GM23248 (cell line): ENCODE data around the gene ANAPC15. TPM values are rescaled to one million over a fixed set of nuclear protein-coding genes. Genes with fewer than 3 reads are reported as not detected.

ENCODE experiments used
- DNase-seq: peaks from one replicate; pipeline ENCODE4 v3.0.0-alpha.2; 2015
- H2AFZ ChIP-seq: fragments of 200-600 bp; sonication (generic); 2 replicates; pipeline ENCODE4 v1.6.1; 2016; ENCODE audit warnings: antibody characterized with exemption
- H3F3A ChIP-seq: fragments of 200-600 bp; sonication (generic); 2 replicates; pipeline ENCODE4 v1.6.1; 2016; ENCODE audit warnings: mild to moderate bottlenecking, antibody characterized with exemption, mixed run types; ENCODE audit not compliant: insufficient read depth
- H3K27ac ChIP-seq: fragments of 200-600 bp; sonication (generic); 2 replicates; pipeline ENCODE4 v1.5.1; 2016; ENCODE audit warnings: mild to moderate bottlenecking
- H3K27me3 ChIP-seq: fragments of 200-600 bp; sonication (generic); replicated peaks from 2 replicates; pipeline ENCODE4 v1.6.1; 2016; ENCODE audit warnings: mild to moderate bottlenecking; ENCODE audit not compliant: insufficient read depth
- H3K36me3 ChIP-seq: fragments of 200-600 bp; sonication (generic); 2 replicates; pipeline ENCODE4 v1.6.1; 2016; ENCODE audit warnings: low read depth, mild to moderate bottlenecking
- H3K4me1 ChIP-seq: fragments of 200-600 bp; sonication (generic); 2 replicates; pipeline ENCODE4 v1.6.1; 2016; ENCODE audit warnings: mild to moderate bottlenecking; ENCODE audit not compliant: insufficient read depth
- H3K4me2 ChIP-seq: fragments of 200-600 bp; sonication (generic); one replicate; pipeline ENCODE4 v1.6.1; 2016; ENCODE audit warnings: mild to moderate bottlenecking; ENCODE audit not compliant: unreplicated experiment
- H3K4me3 ChIP-seq: fragments of 200-600 bp; sonication (generic); 2 replicates; pipeline ENCODE4 v1.5.1; 2016; ENCODE audit warnings: mild to moderate bottlenecking
- H3K79me2 ChIP-seq: fragments of 200-600 bp; sonication (generic); 2 replicates; pipeline ENCODE4 v1.6.1; 2016; ENCODE audit warnings: mild to moderate bottlenecking; ENCODE audit not compliant: insufficient read depth
- H3K9ac ChIP-seq: fragments of 200-600 bp; sonication (generic); 2 replicates; pipeline ENCODE4 v1.6.1; 2016; ENCODE audit warnings: mild to moderate bottlenecking
- H3K9me2 ChIP-seq: fragments of 200-600 bp; sonication (generic); 2 replicates; pipeline ENCODE4 v1.6.1; 2016; ENCODE audit warnings: mixed run types, mild to moderate bottlenecking, moderate library complexity; ENCODE audit not compliant: insufficient read depth
- H3K9me3 ChIP-seq: fragments of 200-600 bp; sonication (generic); one replicate; pipeline ENCODE4 v1.6.1; 2017; ENCODE audit warnings: low read depth
- H4K20me1 ChIP-seq: fragments of 200-600 bp; sonication (generic); 2 replicates; pipeline ENCODE4 v1.6.0; 2016; ENCODE audit not compliant: insufficient read depth
- EZH2 ChIP-seq: fragments of 200-600 bp; sonication (generic); IDR thresholded peaks from 2 replicates; pipeline ENCODE4 v1.6.1; 2018; ENCODE audit warnings: antibody characterized with exemption, mild to moderate bottlenecking; ENCODE audit not compliant: insufficient read depth, poor library complexity, severe bottlenecking
- EZH2phosphoT487 ChIP-seq: fragments of 200-600 bp; sonication (generic); IDR thresholded peaks from 2 replicates; pipeline ENCODE4 v1.6.1; 2018; ENCODE audit warnings: antibody characterized with exemption, moderate library complexity, mild to moderate bottlenecking, low read depth; ENCODE audit not compliant: insufficient read depth
- WGBS, 2 experiments: methylation state at CpG; one replicate each; pipeline ENCODE4 v1.1.6; 2015 to 2017; ENCODE audit warnings: low lambda C conversion rate in 2 of 2, low coverage in 1 of 2; ENCODE audit errors: missing lambda C conversion rate in 2 of 2; 5-methylcytosine and 5-hydroxymethylcytosine counted together
- in situ Hi-C: fragments of 300-500 bp; cut with MboI; formaldehyde crosslinking; loops from 2 replicates; pipeline ENCODE4 v1.15.0; 2020
- polyA plus RNA-seq: library from polyadenylated mRNA; unstranded; fragments of >200 nt; fragmentation: Nextera tagmentation; extraction: Ambion mirVana; gene quantifications from 2 replicates; pipeline ENCODE4 v1.2.1, GENCODE V29; 2016
- total RNA-seq: library from RNA; depleted of rRNA; stranded (reverse); fragments of >200 nt; shearing (Covaris generic); gene quantifications from 2 replicates; pipeline ENCODE4 v1.2.3, GENCODE V29; 2014

ANAPC15 gene
- total and polyA plus RNA-seq, 2 experiments from 2014 or later: 38.7 to 62.4 TPM

GRCh38 chr11:72120930-72121329, 8.4 kb upstream of the ANAPC15 start:
- no peak overlapping the region for H2AFZ ChIP-seq
- no peaks in the 10 kb centered on the region for H3K36me3 ChIP-seq
- TF ChIP-seq EZH2phosphoT487 (no peak), EZH2 (no peak)
- H3K4me2 ChIP-seq: no peak overlapping the region
- in situ Hi-C loops: no loop called here
- no peaks in the 10 kb centered on the region for H3K27me3 ChIP-seq
- no peak overlapping the region for H3K27ac ChIP-seq
- no peaks in the 10 kb centered on the region for H3K79me2 ChIP-seq
- H3K9ac ChIP-seq: no peak overlapping the region
- 78 to 84% methylated on average over 2 of the region's 2 CpGs for WGBS, 2 experiments
- H3K9me2 ChIP-seq: no peaks in the 10 kb centered on the region
- H3F3A ChIP-seq: no peaks in the 10 kb centered on the region
- H3K4me3 ChIP-seq: no peak overlapping the region
- no peaks in the 10 kb centered on the region for H3K9me3 ChIP-seq
- no peaks in the 10 kb centered on the region for H4K20me1 ChIP-seq
- no peaks in the 10 kb centered on the region for H3K4me1 ChIP-seq
- no peak for DNase-seq

GRCh38 chr11:72119198-72119597, 6.7 kb upstream of the ANAPC15 start:
- no peaks in the 10 kb centered on the region for H3K9me2 ChIP-seq
- in situ Hi-C loops: no loop called here
- no peaks in the 10 kb centered on the region for H3K79me2 ChIP-seq
- no peak overlapping the region for H3K4me3 ChIP-seq
- H3K27ac ChIP-seq: no peak overlapping the region
- H3K27me3 ChIP-seq: no peaks in the 10 kb centered on the region
- H3K4me2 ChIP-seq: no peak overlapping the region
- DNase-seq: no peak
- peaks cover 11% of the 10 kb centered on the region for H3K4me1 ChIP-seq
- no peak overlapping the region for H3K9ac ChIP-seq
- WGBS, 2 experiments: 68 to 74% methylated on average over 6 of the region's 6 CpGs
- peaks cover 9% of the 10 kb centered on the region for H3F3A ChIP-seq
- no peaks in the 10 kb centered on the region for H4K20me1 ChIP-seq
- H3K36me3 ChIP-seq: no peaks in the 10 kb centered on the region
- TF ChIP-seq EZH2phosphoT487 (no peak), EZH2 (no peak)
- peak overlapping the region; percentile 56; the same call in 1 of the 2 replicates for H2AFZ ChIP-seq
- no peaks in the 10 kb centered on the region for H3K9me3 ChIP-seq

- in situ Hi-C loops: no loop called here
- Histone ChIP-seq H3K27ac (no peak overlapping the region), H3K27me3 (no peaks in the 10 kb centered on the region), H3K4me1 (peaks cover 31% of the 10 kb centered on the region), H3F3A (peaks cover 30% of the 10 kb centered on the region), H4K20me1 (no peaks in the 10 kb centered on the region), H3K79me2 (no peaks in the 10 kb centered on the region), H3K9me3 (no peaks in the 10 kb centered on the region), H3K36me3 (no peaks in the 10 kb centered on the region), H3K4me2 (no peak overlapping the region), H3K9me2 (no peaks in the 10 kb centered on the region), H3K9ac (no peak overlapping the region), H2AFZ (no peak overlapping the region), H3K4me3 (no peak overlapping the region)
- TF ChIP-seq EZH2 (no peak), EZH2phosphoT487 (no peak)
- 86 to 91% methylated on average over 6 of the region's 6 CpGs for WGBS, 2 experiments
- DNase-seq: no peak
These were observed 3.7 kb upstream of the ANAPC15 start for GRCh38 chr11:72116019-72116755.

- no peaks in the 10 kb centered on the region for H3K9me3 ChIP-seq
- no peaks in the 10 kb centered on the region for H3K36me3 ChIP-seq
- no peaks in the 10 kb centered on the region for H3K9me2 ChIP-seq
- 81 to 92% methylated on average over 1 of the region's 1 CpG for WGBS, 2 experiments
- peak; percentile 72 for DNase-seq
- no peak for TF ChIP-seq EZH2phosphoT487
- no peak for TF ChIP-seq EZH2
- in situ Hi-C loops: no loop called here
- H3K79me2 ChIP-seq: no peaks in the 10 kb centered on the region
- H3F3A ChIP-seq: peaks cover 36% of the 10 kb centered on the region
- no peak overlapping the region; the same call in 1 of the 2 replicates for H3K4me3 ChIP-seq
- no peaks in the 10 kb centered on the region for H3K27me3 ChIP-seq
- peak overlapping the region; percentile 67 for H2AFZ ChIP-seq
- H3K4me2 ChIP-seq: peak overlapping the region; percentile 49
- peaks cover 31% of the 10 kb centered on the region for H3K4me1 ChIP-seq
- H4K20me1 ChIP-seq: no peaks in the 10 kb centered on the region
- H3K9ac ChIP-seq: peak overlapping the region; percentile 87; the same call in 1 of the 2 replicates
- peak overlapping the region; percentile 100 for H3K27ac ChIP-seq
These were observed 2.1 kb upstream of the ANAPC15 start for GRCh38 chr11:72114570-72114969.
